GM10847 (cell line): ENCODE results near the gene OCA2.

ENCODE experiments used
- POLR2A ChIP-seq: IDR thresholded peaks from 2 replicates; pipeline ENCODE4 v1.6.1; 2011; ENCODE audit not compliant: insufficient read length; ENCODE audit errors: extremely low read depth

The OCA2 gene

GRCh38 chr15:28109626-28110455 lies 10.7 kb upstream of the OCA2 start:
- TF ChIP-seq POLR2A: no peak

- no peak for TF ChIP-seq POLR2A
Observed at GRCh38 chr15:28107904-28108275, 8.8 kb upstream of the OCA2 start.

- no peak for TF ChIP-seq POLR2A
Observed at GRCh38 chr15:28107111-28107903, 8.2 kb upstream of the OCA2 start.

GRCh38 chr15:28106294-28107110 lies 7.4 kb upstream of the OCA2 start:
- TF ChIP-seq POLR2A: no peak

GRCh38 chr15:28105793-28106192 lies 6.7 kb upstream of the OCA2 start:
- no peak for TF ChIP-seq POLR2A

- no peak for TF ChIP-seq POLR2A
Observed at GRCh38 chr15:28105224-28105791, 6.2 kb upstream of the OCA2 start.

GRCh38 chr15:28104326-28104725 lies 5.2 kb upstream of the OCA2 start:
- TF ChIP-seq POLR2A: no peak

- TF ChIP-seq POLR2A: no peak
Observed at GRCh38 chr15:28103831-28104230, 4.7 kb upstream of the OCA2 start.

DNA sequence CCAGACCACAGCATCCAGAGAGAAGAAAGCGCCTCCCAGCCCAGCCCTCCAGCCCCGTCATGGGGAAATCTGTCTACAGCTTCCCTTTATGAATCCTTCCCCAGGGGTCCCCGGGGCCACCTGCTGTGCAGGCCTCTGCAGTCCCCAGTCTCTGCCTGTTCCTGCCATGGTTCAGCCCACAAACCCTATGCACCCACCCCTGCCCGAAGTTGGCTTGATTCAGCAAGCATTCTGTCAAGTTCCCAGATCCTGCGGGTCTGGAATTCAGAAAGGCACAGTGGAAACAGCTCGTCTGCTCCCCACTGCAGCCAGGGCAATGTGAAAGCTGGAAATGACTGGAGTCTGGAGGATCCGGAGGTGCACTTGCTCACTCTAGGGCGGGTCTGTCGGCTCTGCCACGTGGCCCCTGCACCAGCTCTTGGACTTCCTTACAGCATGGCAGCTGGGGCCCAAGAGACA lies 2.9 kb upstream of the OCA2 start:
- TF ChIP-seq POLR2A: no peak

- TF ChIP-seq POLR2A: no peak
Observed at GRCh38 chr15:28101201-28101600, 2.1 kb upstream of the OCA2 start.

GRCh38 chr15:28100516-28101195 lies 1.5 kb upstream of the OCA2 start:
- no peak for TF ChIP-seq POLR2A

DNA sequence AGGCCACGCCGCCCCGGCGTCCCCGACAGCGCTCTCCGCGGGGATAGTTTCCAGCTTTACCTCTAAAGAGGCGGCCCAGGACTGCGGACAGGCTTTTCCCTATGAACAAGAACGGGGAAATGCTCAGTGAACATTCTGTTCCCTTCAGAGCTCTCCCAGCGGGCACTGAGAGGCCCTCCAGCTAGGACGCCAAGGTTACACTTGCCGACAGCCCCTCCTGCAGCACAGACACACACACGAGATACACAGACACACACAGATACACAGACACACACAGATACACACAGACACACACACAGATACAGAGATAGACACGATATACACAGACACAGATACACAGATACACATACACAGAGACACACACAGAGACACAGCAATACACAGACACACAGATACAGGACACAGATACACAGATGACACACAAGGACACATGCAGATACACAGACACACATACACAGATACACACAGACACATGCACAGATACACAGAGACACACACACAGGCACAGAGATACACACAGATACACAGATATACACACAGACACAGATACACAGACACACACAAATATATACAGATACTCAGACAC lies 533 bp upstream of the OCA2 start:
- TF ChIP-seq POLR2A: no peak

DNA sequence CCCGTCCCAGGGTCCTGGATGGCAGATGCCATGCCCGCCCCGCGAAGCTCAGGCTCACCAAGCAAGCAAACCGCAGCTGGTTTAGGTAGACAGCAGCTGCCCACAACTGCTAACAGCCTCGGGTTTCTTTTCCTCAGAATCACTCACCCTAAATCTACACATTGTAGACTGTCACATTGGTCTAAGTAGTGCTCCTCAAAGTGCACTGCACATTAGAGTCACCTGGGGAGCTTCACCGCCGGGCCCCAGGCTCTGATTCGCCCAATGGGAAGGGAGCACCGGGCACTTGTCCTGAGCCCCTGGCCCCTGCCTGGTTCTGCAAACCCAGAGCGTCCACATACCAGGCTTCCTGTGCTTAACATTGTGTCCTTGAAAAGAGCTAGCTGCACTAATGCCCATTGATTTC lies 752 bp downstream of the OCA2 start:
- TF ChIP-seq POLR2A: no peak

GRCh38 chr15:28097656-28098359 lies 1.3 kb downstream of the OCA2 start:
- no peak for TF ChIP-seq POLR2A
